NCI-H1048 (cell line): ENCODE results near the gene METTL22.
A peak's percentile ranks its signal among the peaks of the same experiment; 100 is the strongest.

ENCODE experiments used
- DNase-seq: peaks from one replicate; lab custom pipeline; 2025; lab: John Stamatoyannopoulos, UW

The METTL22 gene

GRCh38 chr16:8621572-8622314 is at the start of gene METTL22:
Gene METTL22 (plus strand): TSS chr16:8621698. CDS start chr16:8625666, 3,968 bp downstream.
- DNase-seq = peak; percentile 51

- no peak for DNase-seq
Observed at GRCh38 chr16:8572063-8572918, 49.2 kb upstream of the METTL22 start.

- no peak for DNase-seq
Observed at GRCh38 chr16:8572919-8573724, 48.4 kb upstream of the METTL22 start.

- DNase-seq = no peak
Observed at GRCh38 chr16:8575399-8575798, 46.1 kb upstream of the METTL22 start.

- no peak for DNase-seq
Observed at GRCh38 chr16:8576141-8577004, 45.1 kb upstream of the METTL22 start.

GRCh38 chr16:8577678-8578304 is 43.7 kb upstream of the METTL22 start:
- DNase-seq = no peak

GRCh38 chr16:8579559-8579958 is 41.9 kb upstream of the METTL22 start:
- DNase-seq = no peak

- DNase-seq = no peak
Observed at GRCh38 chr16:8581831-8582580, 39.5 kb upstream of the METTL22 start.

- no peak for DNase-seq
Observed at GRCh38 chr16:8583199-8583598, 38.3 kb upstream of the METTL22 start.

GRCh38 chr16:8583732-8584131 is 37.8 kb upstream of the METTL22 start:
- no peak for DNase-seq

GRCh38 chr16:8585041-8585440 is 36.5 kb upstream of the METTL22 start:
- no peak for DNase-seq

GRCh38 chr16:8585857-8586256 is 35.6 kb upstream of the METTL22 start:
- DNase-seq = no peak

- DNase-seq = no peak
Observed at GRCh38 chr16:8587065-8587464, 34.4 kb upstream of the METTL22 start.

GRCh38 chr16:8588682-8589056 is 32.8 kb upstream of the METTL22 start:
- no peak for DNase-seq

- no peak for DNase-seq
Observed at GRCh38 chr16:8589057-8589899, 32.2 kb upstream of the METTL22 start.

GRCh38 chr16:8589900-8590688 is 31.4 kb upstream of the METTL22 start, which contains the start of gene TMEM114:
Gene TMEM114 (minus strand): TSS chr16:8590511. CDS start chr16:8589838, 673 bp downstream.
- no peak for DNase-seq

GRCh38 chr16:8590811-8591210 is 30.7 kb upstream of the METTL22 start:
- DNase-seq = no peak

- DNase-seq = no peak
Observed at GRCh38 chr16:8591451-8591850, 30.0 kb upstream of the METTL22 start.
